Left forelimb (tissue), 1 donor: ENCODE data around the gene PRDX1.
"Not testable (repeated sequence)": the region's sequence is repeated elsewhere in the genome, so short reads cannot be mapped to it uniquely, and the experiment has no call there.

Source experiments
- DNase-seq: peaks from one replicate; pipeline ENCODE4 v3.0.0-alpha.2; 2018; ENCODE audit warnings: low spot score

The PRDX1 gene

GRCh38 chr1:45535988-45536766 lies 14.5 kb upstream of the PRDX1 start:
- DNase-seq: no peak

- DNase-seq: no peak
Observed at GRCh38 chr1:45531873-45532272, 10.2 kb upstream of the PRDX1 start.

GRCh38 chr1:45530632-45531135 lies 9.0 kb upstream of the PRDX1 start:
- no peak for DNase-seq

- DNase-seq: no peak
Observed at GRCh38 chr1:45526135-45526644, 4.5 kb upstream of the PRDX1 start.

GRCh38 chr1:45523975-45524374 lies 2.3 kb upstream of the PRDX1 start:
- not testable (repeated sequence) for DNase-seq

- not testable (repeated sequence) for DNase-seq
Observed at GRCh38 chr1:45523516-45523915, 1.8 kb upstream of the PRDX1 start.

GRCh38 chr1:45522324-45523104 lies 830 bp upstream of the PRDX1 start:
- DNase-seq: no peak

- not testable (repeated sequence) for DNase-seq
Observed at GRCh38 chr1:45519774-45520173, 1.9 kb downstream of the PRDX1 start.

- DNase-seq: no peak
Observed at GRCh38 chr1:45518910-45519309, 2.8 kb downstream of the PRDX1 start.

GRCh38 chr1:45518366-45518765 lies 3.3 kb downstream of the PRDX1 start:
- DNase-seq: not testable (repeated sequence)

- no peak for DNase-seq
Observed at GRCh38 chr1:45516465-45516864, 5.2 kb downstream of the PRDX1 start.

GRCh38 chr1:45516036-45516435 lies 5.6 kb downstream of the PRDX1 start:
- no peak for DNase-seq

GRCh38 chr1:45513532-45514260 lies 8.0 kb downstream of the PRDX1 start:
- not testable (repeated sequence) for DNase-seq

GRCh38 chr1:45512641-45513054 lies 9.0 kb downstream of the PRDX1 start:
- DNase-seq: no peak

- no peak for DNase-seq
Observed at GRCh38 chr1:45510972-45511527, 10.6 kb downstream of the PRDX1 start.

- no peak for DNase-seq
Observed at GRCh38 chr1:45510036-45510971, 11.4 kb downstream of the PRDX1 start.

GRCh38 chr1:45508295-45509151 lies 13.2 kb downstream of the PRDX1 start:
- DNase-seq: no peak

GRCh38 chr1:45507893-45508292 lies 13.8 kb downstream of the PRDX1 start:
- no peak for DNase-seq

- no peak for DNase-seq
Observed at GRCh38 chr1:45507195-45507594, 14.5 kb downstream of the PRDX1 start.
